GM20000 (cell line): ENCODE data around the gene TPI1.

Experiments
- DNase-seq: peaks from one replicate; pipeline ENCODE4 v3.0.0; 2012; ENCODE audit warnings: low spot score
- CTCF ChIP-seq: IDR thresholded peaks from 2 replicates; pipeline ENCODE4 v1.5.1; 2012; ENCODE audit warnings: mild to moderate bottlenecking, control low read depth; ENCODE audit errors: extremely low read depth, missing control alignments

TPI1 gene

GRCh38 chr12:6836851-6837250 is 30.5 kb upstream of the TPI1 start:
- TF ChIP-seq CTCF, result no peak
- no peak for DNase-seq

GRCh38 chr12:6837370-6838060 is 29.8 kb upstream of the TPI1 start:
- no peak for DNase-seq
- no peak for TF ChIP-seq CTCF

GRCh38 chr12:6838854-6839253 is 28.5 kb upstream of the TPI1 start:
- TF ChIP-seq CTCF, result no peak
- DNase-seq, result no peak

- DNase-seq, result peak; percentile 84
- no peak for TF ChIP-seq CTCF
These were observed 27.7 kb upstream of the TPI1 start for GRCh38 chr12:6839482-6840201.

GRCh38 chr12:6840330-6840729 is 27.0 kb upstream of the TPI1 start:
- no peak for DNase-seq
- no peak for TF ChIP-seq CTCF

- TF ChIP-seq CTCF, result no peak
- no peak for DNase-seq
These were observed 26.4 kb upstream of the TPI1 start, which contains the start of gene GNB3 for GRCh38 chr12:6840761-6841515. Gene GNB3 (plus strand): TSS chr12:6840925. CDS start chr12:6841288, 363 bp downstream.

GRCh38 chr12:6842075-6842474 is 25.3 kb upstream of the TPI1 start:
- no peak for DNase-seq

More at GRCh38 chr12:6842075-6842474, 25.3 kb upstream of the TPI1 start:
- no peak for TF ChIP-seq CTCF
